Trophoblast cell (in vitro differentiated cells and primary cell): ENCODE results near the gene UTP25.

ENCODE experiments used
- DNase-seq, 2 donors: peaks; one replicate each; pipeline ENCODE4 v3.0.0-alpha.2; 2016
- H2AFZ ChIP-seq: 2 replicates; pipeline ENCODE4 v1.6.1; 2013; ENCODE audit warnings: low read length, moderate library complexity, mild to moderate bottlenecking; ENCODE audit not compliant: insufficient read depth, poor library complexity
- H2AK5ac ChIP-seq: 2 replicates; pipeline ENCODE4 v1.6.1; 2013; ENCODE audit warnings: mild to moderate bottlenecking, low read length
- H2BK120ac ChIP-seq: 2 replicates; pipeline ENCODE4 v1.6.1; 2013; ENCODE audit warnings: low read length, mild to moderate bottlenecking, moderate library complexity; ENCODE audit not compliant: insufficient read depth, poor library complexity
- H2BK12ac ChIP-seq: 2 replicates; pipeline ENCODE4 v1.6.1; 2013; ENCODE audit warnings: mild to moderate bottlenecking, low read length, moderate library complexity
- H2BK5ac ChIP-seq: 2 replicates; pipeline ENCODE4 v1.6.1; 2013; ENCODE audit warnings: low read length, low read depth, moderate library complexity, mild to moderate bottlenecking; ENCODE audit not compliant: poor library complexity
- H3K14ac ChIP-seq: 2 replicates; pipeline ENCODE4 v1.6.1; 2013; ENCODE audit warnings: mild to moderate bottlenecking, low read length
- H3K18ac ChIP-seq: 2 replicates; pipeline ENCODE4 v1.6.1; 2013; ENCODE audit warnings: mild to moderate bottlenecking, low read length
- H3K23ac ChIP-seq: 2 replicates; pipeline ENCODE4 v1.6.1; 2013; ENCODE audit warnings: low read length
- H3K27ac ChIP-seq: 2 replicates; pipeline ENCODE4 v1.5.1; 2013; ENCODE audit warnings: low read depth, mild to moderate bottlenecking, inconsistent platforms, low read length, moderate library complexity
- H3K27me3 ChIP-seq: 2 replicates; pipeline ENCODE4 v1.6.1; 2013; ENCODE audit warnings: inconsistent platforms, mild to moderate bottlenecking, low read length, moderate library complexity; ENCODE audit not compliant: insufficient read depth
- H3K36me3 ChIP-seq, 2 experiments: 1 replicate in 1 of 2; 2 replicates in 1 of 2; pipeline ENCODE4 v1.6.1; 2013; ENCODE audit warnings: low read length in 2 of 2, mild to moderate bottlenecking in 2 of 2, moderate library complexity in 1 of 2; ENCODE audit not compliant: insufficient read depth in 2 of 2, control insufficient read depth in 1 of 2
- H3K4ac ChIP-seq: 2 replicates; pipeline ENCODE4 v1.6.1; 2013; ENCODE audit warnings: low read depth, mild to moderate bottlenecking, low read length, moderate library complexity
- H3K4me1 ChIP-seq, 2 experiments: 1 replicate in 1 of 2; 2 replicates in 1 of 2; pipeline ENCODE4 v1.6.1; 2013; ENCODE audit warnings: low read length in 2 of 2, mild to moderate bottlenecking in 2 of 2, moderate library complexity in 1 of 2; ENCODE audit not compliant: insufficient read depth in 2 of 2, control insufficient read depth in 1 of 2
- H3K4me2 ChIP-seq: 2 replicates; pipeline ENCODE4 v1.6.1; 2013; ENCODE audit warnings: inconsistent platforms, mild to moderate bottlenecking, low read length, moderate library complexity
- H3K4me3 ChIP-seq: 2 replicates; pipeline ENCODE4 v1.5.1; 2013; ENCODE audit warnings: mild to moderate bottlenecking, low read depth, low read length, inconsistent platforms
- H3K79me1 ChIP-seq: one replicate; pipeline ENCODE4 v1.6.1; 2013; ENCODE audit warnings: low read length
- H3K79me2 ChIP-seq: 2 replicates; pipeline ENCODE4 v1.6.1; 2013; ENCODE audit warnings: low read length, mild to moderate bottlenecking; ENCODE audit not compliant: control insufficient read depth, insufficient read depth, poor library complexity
- H3K9ac ChIP-seq: 2 replicates; pipeline ENCODE4 v1.6.1; 2013; ENCODE audit warnings: mild to moderate bottlenecking, low read length
- H3K9me3 ChIP-seq: 2 replicates; pipeline ENCODE4 v1.6.1; 2013; ENCODE audit warnings: low read depth, mild to moderate bottlenecking, control low read depth, inconsistent platforms, low read length; ENCODE audit not compliant: insufficient read depth
- H4K12ac ChIP-seq: 2 replicates; pipeline ENCODE4 v1.6.1; 2013; ENCODE audit warnings: low read depth, mild to moderate bottlenecking, low read length, moderate library complexity
- H4K8ac ChIP-seq: 2 replicates; pipeline ENCODE4 v1.6.1; 2013; ENCODE audit warnings: low read depth, mild to moderate bottlenecking, low read length, moderate library complexity
- H4K91ac ChIP-seq: one replicate; pipeline ENCODE4 v1.6.1; 2013; ENCODE audit warnings: low read depth, mild to moderate bottlenecking, low read length, moderate library complexity
- WGBS: extraction: QIAGEN DNeasy Blood & Tissue Kit; methylation state at CpG from one replicate; pipeline ENCODE4 v1.1.7; 2013; ENCODE audit warnings: missing lambda C conversion rate; ENCODE audit not compliant: insufficient read length, insufficient coverage; ENCODE audit errors: extremely low coverage; 5-methylcytosine and 5-hydroxymethylcytosine counted together

UTP25 gene

DNA sequence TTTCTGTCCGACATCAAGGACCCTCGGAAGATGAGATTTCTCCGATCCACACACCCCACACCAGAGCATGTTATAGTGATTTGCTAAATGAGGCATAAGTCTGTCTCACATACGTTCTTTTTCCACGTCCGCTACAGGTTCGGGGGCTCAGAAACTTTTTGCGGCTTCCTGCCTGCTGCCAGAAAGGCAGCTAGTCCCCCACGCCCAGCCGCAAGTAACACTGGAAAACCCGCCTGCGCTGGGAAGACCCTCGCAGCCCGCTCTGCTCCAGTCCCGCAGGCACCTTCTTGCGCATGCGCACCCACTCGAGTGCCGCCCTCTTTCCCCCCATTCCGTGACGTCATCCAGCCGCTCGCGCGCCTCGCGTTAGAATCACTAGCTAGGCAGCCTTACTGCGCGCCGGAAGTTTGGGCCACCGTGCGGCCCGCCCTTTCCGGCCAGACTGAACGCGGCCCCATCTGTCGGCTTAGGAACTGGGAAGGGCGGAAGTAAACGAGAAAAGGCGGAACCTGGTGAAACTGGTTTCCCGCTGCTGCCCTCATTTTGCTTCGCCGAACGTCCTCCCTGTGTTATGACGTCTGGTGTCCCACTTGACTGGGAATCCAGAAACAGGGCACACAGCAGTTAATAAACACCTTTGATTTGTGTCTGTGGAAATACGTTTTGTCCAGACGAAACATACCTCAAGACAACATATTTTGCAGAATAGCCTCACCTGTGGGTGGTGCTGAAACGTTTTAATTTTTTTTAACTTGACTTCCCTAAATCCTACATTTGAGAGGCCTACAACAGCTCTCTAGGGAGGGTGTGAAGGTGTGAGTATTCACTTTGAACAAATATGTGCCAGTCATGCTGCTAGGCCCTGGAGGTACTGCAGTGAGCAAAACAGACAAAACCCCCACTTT is 43.3 kb upstream of the UTP25 start, which contains the start of gene C1orf74:
TSS of gene C1orf74 (minus strand) at position 295 of the 905 bp plus-strand sequence. CDS start 925 bp downstream, outside the sequence.
- no CpG with 5 or more reads among the region's 48 CpGs for WGBS
- Histone ChIP-seq H4K91ac (peak within 1 kb of the TSS; percentile 63), H4K8ac (peak within 1 kb of the TSS; percentile 92)

DNA sequence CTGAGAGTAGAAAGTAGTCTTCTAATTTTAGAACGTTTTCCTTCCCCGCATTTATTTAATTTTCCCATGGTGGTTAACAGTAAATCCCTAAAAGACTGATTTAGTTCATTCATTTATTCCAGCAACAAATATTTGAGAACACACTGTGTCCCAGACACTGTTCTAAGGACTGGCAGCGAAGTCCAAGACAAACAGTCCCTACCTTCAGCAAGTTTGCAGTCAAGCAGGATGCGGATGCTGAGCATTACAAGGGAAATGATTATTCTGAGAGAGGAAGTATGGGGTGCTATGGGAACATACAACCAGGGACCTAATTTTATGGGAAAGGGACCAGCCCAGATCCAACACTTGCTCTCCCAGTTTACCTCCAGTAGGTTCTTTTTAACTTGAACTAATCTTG is 42.2 kb upstream of the UTP25 start:
- H3K23ac ChIP-seq = no peak overlapping the region
- no peak overlapping the region for H2BK12ac ChIP-seq
- H2BK5ac ChIP-seq = no peak overlapping the region
- H3K27ac ChIP-seq = no peak overlapping the region
- H3K14ac ChIP-seq = no peak overlapping the region
- H3K79me1 ChIP-seq = peaks cover 1% of the 10 kb centered on the region
- H3K9me3 ChIP-seq = no peaks in the 10 kb centered on the region
- WGBS = no CpG with 5 or more reads among the region's 4 CpGs
- H3K79me2 ChIP-seq = no peaks in the 10 kb centered on the region
- H3K9ac ChIP-seq = no peak overlapping the region
- H2BK120ac ChIP-seq = no peak overlapping the region
- no peak overlapping the region for H4K12ac ChIP-seq
- H3K4me1 ChIP-seq = peaks cover 14 to 16% of the 10 kb centered on the region in 2 experiments
- no peaks in the 10 kb centered on the region for H3K27me3 ChIP-seq
- no peak overlapping the region for H2AK5ac ChIP-seq
- H3K4me2 ChIP-seq = no peak overlapping the region
- DNase-seq = no peak
- H2AFZ ChIP-seq = no peak overlapping the region
- no peak overlapping the region for H3K18ac ChIP-seq
- H3K4ac ChIP-seq = no peak overlapping the region
- no peak overlapping the region for H3K4me3 ChIP-seq
- H4K91ac ChIP-seq = no peak overlapping the region
- no peak overlapping the region for H4K8ac ChIP-seq
- peaks cover 15 to 29% of the 10 kb centered on the region in 2 experiments for H3K36me3 ChIP-seq

More for the DNA sequence above, 43.3 kb upstream of the UTP25 start, which contains the start of gene C1orf74:
- Histone ChIP-seq H3K9ac (peak within 1 kb of the TSS; percentile 89), H2BK5ac (peak within 1 kb of the TSS; percentile 29), H3K23ac (no peak within 1 kb of the TSS), H2AFZ (peak within 1 kb of the TSS; percentile 62), H4K12ac (peak within 1 kb of the TSS; percentile 65), H3K14ac (peak within 1 kb of the TSS; percentile 50), H3K4ac (peak within 1 kb of the TSS; percentile 30), H2AK5ac (no peak within 1 kb of the TSS), H3K79me2 (no peaks in the 10 kb centered on the region), H3K4me1 (peaks cover 12 to 13% of the 10 kb centered on the region in 2 experiments), H2BK12ac (no peak within 1 kb of the TSS), H3K18ac (peak within 1 kb of the TSS; percentile 42), H3K9me3 (no peaks in the 10 kb centered on the region), H3K4me2 (peak within 1 kb of the TSS; percentile 77), H3K36me3 (peaks cover 12 to 26% of the 10 kb centered on the region in 2 experiments), H3K79me1 (peaks cover 1% of the 10 kb centered on the region), H3K4me3 (peak within 1 kb of the TSS; percentile 77), H3K27me3 (no peaks in the 10 kb centered on the region), H3K27ac (peak within 1 kb of the TSS; percentile 62), H2BK120ac (peak within 1 kb of the TSS; percentile 57)
- DNase-seq = peak; percentile 100

DNA sequence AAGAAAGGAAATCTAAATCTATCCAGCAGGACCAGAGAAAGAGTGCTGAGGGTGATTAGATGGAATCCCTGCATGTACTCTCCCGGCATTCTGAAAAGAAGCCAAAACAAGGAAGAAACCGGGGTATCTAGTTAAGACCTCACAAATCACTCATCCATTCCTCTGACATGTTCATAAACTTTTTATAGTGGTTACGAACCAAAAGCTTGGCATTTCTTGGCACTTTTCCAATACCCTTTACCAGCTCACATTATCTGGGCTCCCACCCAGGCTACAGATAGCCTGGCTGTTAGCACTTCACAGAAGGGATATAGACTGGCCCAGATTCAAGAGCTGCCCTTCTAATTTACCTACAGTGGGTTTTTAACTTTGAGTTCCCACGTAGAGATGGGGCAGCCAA is 41.6 kb upstream of the UTP25 start:
- H2BK12ac ChIP-seq = no peak overlapping the region
- no peaks in the 10 kb centered on the region for H3K9me3 ChIP-seq
- no peak overlapping the region for H2BK120ac ChIP-seq
- H4K8ac ChIP-seq = no peak overlapping the region
- no peaks in the 10 kb centered on the region for H3K79me2 ChIP-seq
- no peak overlapping the region for H3K14ac ChIP-seq
- H2AK5ac ChIP-seq = no peak overlapping the region
- no peak overlapping the region for H3K27ac ChIP-seq
- no peak overlapping the region for H3K4me3 ChIP-seq
- H3K27me3 ChIP-seq = no peaks in the 10 kb centered on the region
- no peak overlapping the region for H3K4ac ChIP-seq
- no peak overlapping the region for H3K4me2 ChIP-seq
- H2AFZ ChIP-seq = no peak overlapping the region
- H2BK5ac ChIP-seq = no peak overlapping the region
- H3K79me1 ChIP-seq = peaks cover 1% of the 10 kb centered on the region
- no peak for DNase-seq
- no peak overlapping the region for H4K91ac ChIP-seq
- H3K18ac ChIP-seq = no peak overlapping the region
- H3K36me3 ChIP-seq = peaks cover 17 to 32% of the 10 kb centered on the region in 2 experiments
- WGBS = no CpG with 5 or more reads among the region's 4 CpGs
- no peak overlapping the region for H4K12ac ChIP-seq
- no peak overlapping the region for H3K9ac ChIP-seq
- no peak overlapping the region for H3K23ac ChIP-seq
- H3K4me1 ChIP-seq = peaks cover 15 to 18% of the 10 kb centered on the region in 2 experiments

DNA sequence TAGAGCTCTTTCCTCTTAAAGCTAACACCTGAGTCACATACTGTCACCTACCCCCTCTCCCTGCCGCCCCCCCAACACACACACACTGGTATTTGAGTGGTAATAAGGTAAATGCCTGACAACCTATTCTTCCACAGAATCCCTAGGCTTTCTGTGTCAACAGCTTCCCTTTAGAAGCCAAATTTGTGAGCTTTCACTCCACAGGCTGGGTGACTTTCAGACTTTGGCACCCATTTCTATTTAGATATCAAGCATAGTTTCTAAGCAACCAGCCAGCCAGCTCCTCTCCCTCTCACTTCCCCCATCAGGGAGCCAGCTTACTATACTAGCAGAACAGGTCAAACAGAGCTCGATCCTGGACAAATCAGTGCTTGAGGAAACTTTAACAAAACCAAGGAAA is 40.2 kb upstream of the UTP25 start:
- H2AFZ ChIP-seq = no peak overlapping the region
- no peak overlapping the region for H3K18ac ChIP-seq
- H3K23ac ChIP-seq = no peak overlapping the region
- H4K12ac ChIP-seq = no peak overlapping the region
- no peak overlapping the region for H3K4me2 ChIP-seq
- H2BK120ac ChIP-seq = no peak overlapping the region
- no peaks in the 10 kb centered on the region for H3K27me3 ChIP-seq
- no peak overlapping the region for H2AK5ac ChIP-seq
- H3K4me1 ChIP-seq = peaks cover 12 to 17% of the 10 kb centered on the region in 2 experiments
- H3K36me3 ChIP-seq = peaks cover 19 to 41% of the 10 kb centered on the region in 2 experiments
- no peak overlapping the region for H3K27ac ChIP-seq
- H3K79me2 ChIP-seq = no peaks in the 10 kb centered on the region
- no peak overlapping the region for H4K91ac ChIP-seq
- no peak overlapping the region for H3K4me3 ChIP-seq
- no peak overlapping the region for H4K8ac ChIP-seq
- H2BK5ac ChIP-seq = no peak overlapping the region
- no peak for DNase-seq
- H3K9ac ChIP-seq = no peak overlapping the region
- H3K14ac ChIP-seq = no peak overlapping the region
- H2BK12ac ChIP-seq = no peak overlapping the region
- no peak overlapping the region for H3K4ac ChIP-seq
- no peaks in the 10 kb centered on the region for H3K9me3 ChIP-seq
- WGBS = no CpG with 5 or more reads among the region's 2 CpGs
- H3K79me1 ChIP-seq = peaks cover 1% of the 10 kb centered on the region
